Cerebellar cortex (tissue), 1 donor: ENCODE data around the gene ATP6V1D.
A peak's percentile ranks its signal among the peaks of the same experiment; 100 is the strongest.
"Not testable (repeated sequence)": the region's sequence is repeated elsewhere in the genome, so short reads cannot be mapped to it uniquely, and the experiment has no call there.

Experiments
- DNase-seq: peaks from one replicate; pipeline ENCODE4 v3.0.0-alpha.2; 2015; ENCODE audit warnings: low spot score

The ATP6V1D gene

DNA sequence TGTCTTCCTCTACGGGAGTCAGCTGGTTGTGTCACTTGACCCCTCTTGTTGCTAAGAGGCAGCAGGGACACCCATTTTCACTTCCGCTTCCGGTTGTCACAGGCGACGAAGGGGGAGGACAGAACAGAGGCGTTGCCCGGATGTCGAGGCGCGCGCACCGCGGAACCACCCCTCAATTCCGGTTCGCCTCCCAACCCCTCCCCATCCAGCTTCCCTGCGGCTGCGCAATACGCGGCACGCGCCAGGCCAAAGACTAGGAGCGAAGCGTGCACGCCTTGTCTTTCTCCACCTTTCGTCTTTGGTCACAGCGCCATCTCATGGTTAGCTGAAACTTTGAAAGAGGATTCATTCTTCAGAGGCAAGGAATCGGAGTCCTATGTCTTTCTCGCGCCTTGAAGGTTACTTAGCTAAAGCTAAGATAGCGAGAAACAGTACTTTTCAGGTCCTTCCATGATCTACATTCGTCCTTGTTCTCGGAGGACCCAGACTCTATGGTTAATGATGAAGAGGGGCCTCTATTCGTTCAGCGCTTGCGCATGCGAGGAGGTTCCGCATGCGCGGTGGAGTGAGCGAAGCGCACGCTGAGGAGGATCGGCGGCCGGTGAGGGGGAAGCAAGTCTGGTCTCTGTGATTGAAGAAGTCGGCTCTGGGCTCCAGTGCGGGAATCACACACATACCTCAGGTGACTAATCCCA, at the start of gene ATP6V1D, which contains the start of gene EIF2S1:
Gene ATP6V1D, minus strand, starts transcription at position 30 of the 695 bp plus-strand sequence. CDS start 106 bp downstream, outside the sequence.
Gene EIF2S1, plus strand, starts transcription at position 554 of the 695 bp plus-strand sequence. CDS start 4,440 bp downstream, outside the sequence.
- peak; percentile 100 for DNase-seq

GRCh38 chr14:67408122-67408801, 48.7 kb upstream of the ATP6V1D start:
- not testable (repeated sequence) for DNase-seq

DNA sequence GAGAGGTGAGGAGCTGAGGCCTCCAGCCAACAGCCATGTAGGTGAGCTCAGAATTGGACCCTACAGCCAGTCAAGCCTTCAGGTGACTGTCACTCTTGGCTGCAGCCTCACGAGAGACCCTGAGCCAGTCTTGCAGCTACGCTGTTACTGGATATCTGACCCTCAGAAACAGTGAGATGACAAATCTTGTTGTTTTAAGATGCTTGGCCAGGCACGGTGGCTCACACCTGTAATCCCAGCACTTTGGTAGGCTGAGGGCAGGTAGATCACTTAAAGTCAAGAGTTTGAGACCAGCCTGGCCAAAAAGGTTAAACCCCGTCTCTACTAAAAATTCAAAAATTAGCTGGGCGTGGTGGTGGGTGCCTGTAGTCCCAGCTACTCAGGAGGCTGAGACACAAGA, 46.2 kb upstream of the ATP6V1D start:
- DNase-seq = no peak

DNA sequence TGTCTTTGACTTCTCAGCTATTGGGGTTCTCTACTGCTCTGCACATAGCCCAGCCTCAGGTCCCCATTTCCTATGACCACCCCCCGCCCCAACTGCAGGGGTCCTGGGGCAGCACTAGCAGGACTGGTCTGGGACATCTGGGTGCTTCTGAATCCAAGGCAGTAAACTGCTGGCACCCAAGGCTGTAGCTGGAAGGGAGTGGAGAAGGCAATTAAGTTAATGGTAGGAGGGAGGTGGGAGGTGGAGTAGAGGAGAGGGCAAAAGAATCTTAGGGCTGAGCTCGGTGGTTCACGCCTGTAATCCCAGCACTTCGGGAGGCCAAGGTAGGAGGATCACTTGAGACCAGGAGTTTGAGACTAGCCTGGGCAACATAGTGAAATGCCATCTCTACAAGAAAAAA, 40.8 kb upstream of the ATP6V1D start:
- no peak for DNase-seq

- DNase-seq = no peak
These were observed 37.9 kb upstream of the ATP6V1D start for GRCh38 chr14:67397536-67397935.

DNA sequence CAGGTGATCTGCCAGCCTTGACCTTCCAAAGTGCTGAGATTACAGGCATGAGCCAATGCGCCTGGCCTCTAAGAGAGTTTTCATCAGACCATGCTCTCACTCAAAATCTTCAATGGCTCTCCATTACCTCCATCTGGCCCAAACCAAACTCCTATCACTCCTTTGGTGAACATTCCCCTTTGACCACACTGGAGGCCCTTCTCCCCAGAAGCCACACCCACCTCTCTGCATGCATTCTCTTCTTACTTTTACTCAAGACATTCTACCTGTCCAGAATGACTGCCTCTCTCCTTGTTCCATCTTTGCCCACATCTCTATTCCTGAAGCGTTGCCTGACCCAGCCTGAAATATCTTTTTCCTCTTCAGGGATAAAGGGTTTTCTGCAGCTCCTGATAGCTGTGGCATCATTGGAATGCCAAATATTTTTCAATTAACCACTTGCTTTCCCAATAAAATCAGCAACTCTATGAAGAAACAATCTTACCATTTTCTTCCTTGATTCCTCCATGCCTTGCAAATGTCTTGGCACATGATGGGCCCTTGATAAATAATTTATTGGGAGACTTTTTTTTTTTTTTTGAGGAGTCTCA, 36.9 kb upstream of the ATP6V1D start:
- DNase-seq = peak; percentile 14

- DNase-seq = no peak
These were observed 36.2 kb upstream of the ATP6V1D start for GRCh38 chr14:67395876-67396189.

- no peak for DNase-seq
These were observed 35.7 kb upstream of the ATP6V1D start for GRCh38 chr14:67395086-67395875.

DNA sequence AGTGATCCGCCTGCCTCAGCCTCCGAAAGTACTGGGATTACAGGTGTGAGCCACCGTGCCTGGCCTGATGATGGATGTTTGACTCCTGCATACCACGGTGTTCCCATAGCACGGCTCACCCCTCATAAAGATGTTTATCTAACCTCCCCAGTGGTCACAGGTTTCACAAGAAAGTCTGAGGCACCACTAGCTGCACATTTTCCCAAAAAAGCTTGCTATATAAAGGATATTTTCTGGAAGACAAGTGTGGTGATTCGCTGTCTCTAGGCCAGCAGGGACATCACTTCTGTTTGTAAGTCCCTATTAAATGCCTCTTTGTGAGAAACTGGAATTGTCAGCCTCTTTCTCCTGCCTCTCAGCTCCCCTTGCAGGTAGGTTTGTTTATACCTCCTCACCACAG, 34.1 kb upstream of the ATP6V1D start:
- DNase-seq = peak; percentile 30

DNA sequence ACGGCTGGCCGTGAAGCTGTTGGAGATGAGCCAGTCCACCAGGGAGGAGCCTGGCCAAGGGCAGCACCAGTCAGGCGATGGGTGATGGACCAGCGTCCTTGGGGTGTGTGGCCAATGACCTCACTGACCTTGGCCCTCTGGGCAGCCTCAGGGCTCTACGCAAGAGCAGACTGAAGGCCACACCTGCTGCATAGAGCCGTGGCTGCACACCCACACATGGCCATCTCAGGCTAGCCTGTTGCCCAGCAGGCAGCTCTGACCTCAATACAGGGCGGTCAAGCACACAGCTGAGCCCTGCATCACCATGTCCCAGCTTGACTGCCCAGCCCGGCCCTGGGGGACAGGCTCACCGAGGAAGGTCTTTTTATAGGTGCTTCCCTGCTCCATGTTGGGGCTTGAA, 33.2 kb upstream of the ATP6V1D start:
- DNase-seq = no peak

- DNase-seq = no peak
These were observed 32.5 kb upstream of the ATP6V1D start for GRCh38 chr14:67392123-67392522.

DNA sequence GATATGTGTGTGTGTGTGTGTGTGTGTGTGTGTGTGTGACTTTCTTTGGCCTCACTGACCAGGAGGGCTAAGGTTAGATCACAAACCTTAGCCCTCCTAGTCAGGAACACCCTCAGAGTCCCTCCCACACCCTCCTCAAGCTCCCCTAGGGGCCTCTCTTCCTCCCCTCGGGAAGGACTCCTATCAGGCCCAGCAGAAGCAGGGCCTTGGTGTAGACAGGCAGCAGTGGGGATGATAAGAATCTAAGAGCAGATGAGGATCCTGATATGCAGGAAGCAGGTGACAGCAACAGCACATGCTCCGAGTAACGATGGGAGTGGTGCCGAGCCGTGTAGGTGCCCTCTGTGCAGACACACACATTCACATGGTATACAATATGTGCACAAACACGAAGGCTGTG, 31.7 kb upstream of the ATP6V1D start:
- DNase-seq = no peak

DNA sequence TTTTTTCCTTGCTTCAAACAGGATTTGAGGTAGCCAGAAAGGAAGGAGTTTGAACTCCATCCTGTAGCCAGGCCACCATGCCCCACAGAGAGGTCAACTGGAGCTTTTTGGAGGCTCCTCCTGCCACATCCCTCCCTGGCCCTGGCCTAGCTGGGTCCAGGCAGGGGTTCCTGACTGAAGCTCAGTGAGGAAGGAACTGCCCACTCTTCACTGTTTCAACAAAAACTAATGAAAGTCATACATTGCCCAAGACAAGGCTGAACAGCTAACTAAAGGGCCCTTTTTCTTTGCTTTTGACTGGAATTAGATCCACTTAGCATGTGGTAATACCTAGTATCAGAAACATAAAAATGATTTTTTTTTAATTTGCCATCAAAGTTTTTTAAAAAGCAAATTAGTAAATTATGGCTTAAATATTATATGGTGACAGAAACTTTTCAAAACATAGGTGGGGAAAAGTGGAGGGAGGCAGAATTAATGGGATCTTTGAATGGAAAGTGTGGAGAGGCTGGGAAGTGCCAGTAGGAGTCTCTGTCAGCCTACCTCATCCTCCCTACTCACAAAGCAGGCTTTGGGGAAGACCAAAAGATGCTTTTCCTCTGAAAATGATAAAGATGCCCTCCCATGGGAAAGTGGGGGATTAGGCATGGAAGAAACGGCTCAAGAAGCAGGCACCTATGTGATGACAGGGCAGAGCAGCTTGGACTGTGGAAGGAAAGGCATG, 30.4 kb upstream of the ATP6V1D start:
- no peak for DNase-seq

DNA sequence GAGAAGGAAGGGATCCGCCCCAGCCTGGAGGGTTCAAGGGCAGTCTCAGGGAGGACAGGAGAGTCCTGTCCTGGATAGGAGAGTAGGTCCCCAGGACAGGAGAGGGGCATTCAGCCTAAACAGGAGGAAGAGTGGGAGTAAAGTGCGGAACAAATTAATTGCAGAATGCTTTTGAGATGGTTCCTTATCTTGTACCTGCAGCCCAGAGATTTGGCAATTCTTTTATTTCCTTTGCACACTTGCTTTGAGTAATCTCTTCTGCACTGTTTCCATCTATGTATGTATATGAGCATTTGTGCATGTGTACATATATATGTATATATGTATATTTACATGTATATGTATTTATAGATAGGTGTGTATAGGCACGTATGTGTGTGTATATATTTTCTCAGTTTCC, 29.7 kb upstream of the ATP6V1D start:
- DNase-seq = no peak

GRCh38 chr14:67387195-67387594, 27.6 kb upstream of the ATP6V1D start:
- no peak for DNase-seq

GRCh38 chr14:67385618-67386017, 26.0 kb upstream of the ATP6V1D start:
- no peak for DNase-seq

GRCh38 chr14:67385120-67385519, 25.5 kb upstream of the ATP6V1D start:
- DNase-seq = no peak

GRCh38 chr14:67377916-67378315, 18.3 kb upstream of the ATP6V1D start:
- DNase-seq = no peak

GRCh38 chr14:67373347-67373746, 13.7 kb upstream of the ATP6V1D start:
- DNase-seq = no peak

DNA sequence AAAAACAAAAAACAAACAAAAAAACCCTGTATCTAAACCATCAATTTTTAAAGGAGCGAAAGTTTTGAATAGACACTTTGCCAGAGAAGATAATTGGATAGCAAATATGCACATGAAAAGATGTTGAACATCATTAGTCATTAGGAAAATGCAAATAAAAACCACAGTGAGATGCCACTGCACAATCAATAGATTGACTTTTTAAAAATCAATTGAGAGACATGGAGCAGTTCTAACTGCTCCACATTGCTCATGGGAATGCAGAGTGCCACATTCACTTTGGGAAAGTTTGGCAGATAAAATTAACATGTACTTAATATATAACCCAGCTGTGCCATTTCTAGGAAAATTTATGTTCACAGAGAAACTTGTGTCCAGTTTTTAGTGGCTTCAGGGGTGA, 13.2 kb upstream of the ATP6V1D start:
- DNase-seq = no peak

DNA sequence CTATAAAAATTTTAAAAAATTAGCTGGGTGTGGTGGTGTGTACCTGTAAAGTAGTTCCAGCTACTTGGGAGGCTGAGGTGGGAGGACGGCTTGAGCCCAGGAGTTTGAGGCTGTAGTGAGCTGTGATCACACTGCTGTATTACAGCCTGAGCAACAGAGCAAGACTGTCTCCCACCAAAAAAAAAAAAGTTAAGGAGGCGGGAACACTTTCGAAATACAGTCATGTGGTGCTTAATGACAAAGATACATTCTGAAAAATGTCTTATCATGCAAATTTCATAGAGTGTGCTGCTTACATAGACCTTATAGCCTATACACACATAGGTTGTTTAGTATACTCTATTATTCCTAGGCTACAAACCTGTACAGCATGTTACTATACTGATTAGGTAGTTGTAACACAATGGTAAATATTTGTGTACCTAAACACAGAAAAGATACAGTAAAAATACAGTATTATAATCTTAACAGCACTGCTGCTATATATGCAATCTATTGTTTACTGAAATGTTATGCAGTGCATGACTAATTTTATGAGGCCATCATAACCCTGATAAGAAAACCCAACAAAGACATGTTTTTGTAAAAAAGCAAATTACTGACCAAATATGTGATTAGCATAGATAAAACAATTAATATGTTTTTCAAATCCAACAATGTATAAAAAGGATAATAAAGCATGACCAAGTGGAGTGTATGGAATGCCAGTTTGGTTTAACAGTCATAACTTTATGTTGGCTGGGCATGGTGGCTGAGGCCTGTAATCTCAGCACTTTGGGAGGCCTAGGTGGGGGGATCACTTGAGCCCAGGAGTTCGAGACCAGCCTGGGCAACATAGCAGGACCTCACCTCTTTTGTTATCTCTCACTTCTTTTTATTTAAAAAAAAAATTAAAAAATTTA, 11.9 kb upstream of the ATP6V1D start:
- DNase-seq = no peak
